HG03442 (cell line): Measurements from ENCODE around the gene EP400.

ENCODE experiments used
- ATAC-seq: cut with Tn5 transposase; IDR thresholded peaks from one replicate; pipeline ENCODE4 v1.9.1; 2021; ENCODE audit warnings: mild to moderate bottlenecking, moderate library complexity; ENCODE audit not compliant: unreplicated experiment

The EP400 gene

DNA sequence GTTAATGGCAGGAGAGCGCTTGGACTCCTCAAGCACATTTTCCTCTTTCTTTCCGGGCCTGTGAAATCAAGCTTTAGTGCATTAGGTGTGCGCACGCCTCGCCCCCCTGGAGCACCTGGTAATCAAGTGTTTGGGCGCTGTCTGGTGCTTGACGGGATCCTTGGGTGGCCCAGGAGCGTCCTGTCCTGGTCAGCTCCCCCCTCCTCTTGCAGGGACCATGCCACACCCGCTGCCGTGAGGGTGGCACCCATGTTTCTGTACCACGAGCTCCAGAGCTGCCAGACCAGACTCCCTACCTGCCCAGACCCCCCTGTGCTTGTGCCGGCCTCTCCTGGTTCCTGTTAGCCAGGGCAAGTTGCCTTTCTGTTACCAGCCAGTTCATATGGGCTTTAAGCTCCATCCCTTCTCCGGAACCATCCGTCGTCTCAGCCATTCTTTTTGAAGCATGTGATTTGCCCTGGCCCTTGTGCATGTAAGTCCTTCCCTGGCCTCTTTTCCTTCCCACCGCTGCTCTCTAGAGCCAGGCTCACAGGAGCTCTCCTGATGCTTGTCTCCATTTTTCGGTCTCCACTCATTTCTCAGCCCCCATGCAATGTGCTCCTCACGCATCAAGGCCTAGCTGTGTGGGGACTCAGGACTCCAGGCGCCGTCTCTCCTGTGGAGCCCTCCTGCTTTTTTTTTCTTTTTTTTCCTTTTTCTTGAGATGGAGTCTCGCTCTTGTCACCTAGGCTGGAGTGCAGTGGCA lies 66.1 kb downstream of the EP400 start:
- ATAC-seq: no peak

GRCh38 chr12:132018193-132018916 lies 68.6 kb downstream of the EP400 start:
- no peak for ATAC-seq

GRCh38 chr12:132019891-132020290 lies 70.1 kb downstream of the EP400 start:
- ATAC-seq: no peak

- no peak for ATAC-seq
Observed at GRCh38 chr12:132020292-132020691, 70.5 kb downstream of the EP400 start.

- no peak for ATAC-seq
Observed at GRCh38 chr12:132021031-132021871, 71.5 kb downstream of the EP400 start.

- no peak for ATAC-seq
Observed at GRCh38 chr12:132021965-132022364, 72.2 kb downstream of the EP400 start.

GRCh38 chr12:132023658-132024057 lies 73.9 kb downstream of the EP400 start:
- ATAC-seq: no peak

- ATAC-seq: no peak
Observed at GRCh38 chr12:132024758-132025157, 75.0 kb downstream of the EP400 start.

DNA sequence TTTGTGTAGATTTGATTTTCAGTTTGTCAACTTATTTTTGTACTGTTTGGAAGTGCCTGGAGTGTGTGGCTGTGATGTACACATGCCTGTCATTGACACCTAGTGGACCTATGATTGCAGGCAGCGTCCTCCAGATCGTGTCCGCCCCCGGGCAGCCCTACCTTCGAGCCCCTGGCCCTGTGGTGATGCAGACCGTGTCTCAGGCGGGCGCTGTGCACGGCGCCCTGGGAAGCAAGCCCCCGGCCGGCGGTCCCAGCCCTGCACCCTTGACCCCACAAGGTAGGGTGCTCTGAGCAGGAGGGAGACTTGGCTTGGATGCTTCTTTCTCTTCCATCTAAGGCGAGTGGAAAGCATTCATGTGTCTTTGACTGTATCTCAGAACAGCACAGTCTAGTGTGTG lies 75.8 kb downstream of the EP400 start:
- ATAC-seq: no peak

GRCh38 chr12:132026061-132026795 lies 76.5 kb downstream of the EP400 start:
- ATAC-seq: no peak

GRCh38 chr12:132026796-132027500 lies 77.2 kb downstream of the EP400 start:
- ATAC-seq: no peak

DNA sequence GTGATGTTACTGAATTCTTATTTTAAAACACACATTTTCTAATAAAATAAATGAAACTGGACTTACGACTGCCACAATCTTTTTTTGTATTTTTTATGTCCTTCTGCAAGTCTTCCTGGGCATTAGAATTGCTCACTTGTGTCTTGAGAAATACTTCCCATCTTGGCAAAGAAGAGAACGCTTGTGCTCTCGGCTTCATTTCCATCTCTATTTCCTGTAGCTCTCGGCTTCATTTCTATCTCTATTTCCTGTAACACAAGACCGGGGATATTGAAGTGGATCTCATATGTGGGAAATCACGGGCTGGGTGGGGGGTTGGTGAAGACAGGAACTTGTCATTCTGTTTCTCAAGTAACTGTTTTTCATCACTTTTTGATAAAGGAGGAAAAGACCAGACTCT lies 77.9 kb downstream of the EP400 start:
- ATAC-seq: no peak

GRCh38 chr12:132028111-132028510 lies 78.4 kb downstream of the EP400 start:
- ATAC-seq: no peak

DNA sequence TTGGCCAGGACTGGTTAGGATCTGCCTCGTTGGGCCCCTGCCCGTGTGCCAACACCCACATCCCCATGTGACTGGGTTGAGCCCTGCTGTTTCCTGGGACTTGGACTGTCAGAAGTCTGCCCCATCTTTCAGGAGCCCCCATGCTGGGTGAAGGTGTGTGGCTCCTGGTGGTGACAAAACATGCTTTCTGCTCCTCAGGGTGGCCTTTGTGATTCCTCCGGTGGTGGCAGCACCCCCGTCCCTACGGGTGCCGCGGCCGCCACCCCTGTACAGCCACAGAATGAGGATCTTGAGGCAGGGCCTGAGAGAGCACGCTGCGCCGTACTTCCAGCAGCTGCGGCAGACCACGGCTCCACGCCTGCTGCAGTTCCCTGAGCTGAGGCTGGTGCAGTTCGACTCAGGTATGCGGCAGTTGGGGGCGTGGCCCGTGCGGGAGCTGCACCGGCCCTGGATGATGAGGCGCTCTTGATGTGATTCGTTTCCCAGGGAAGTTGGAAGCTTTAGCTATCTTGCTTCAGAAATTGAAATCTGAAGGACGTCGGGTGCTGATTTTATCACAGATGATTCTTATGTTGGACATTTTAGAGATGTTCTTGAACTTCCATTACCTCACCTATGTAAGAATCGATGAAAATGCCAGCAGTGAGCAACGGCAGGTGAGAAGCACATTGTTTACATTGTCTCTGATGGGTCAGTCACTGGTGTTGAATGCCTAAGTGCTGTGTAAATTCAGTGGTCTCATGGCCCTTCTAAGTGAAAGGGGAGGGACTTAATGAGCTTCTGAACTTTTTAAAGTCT lies 80.0 kb downstream of the EP400 start:
- ATAC-seq: no peak

DNA sequence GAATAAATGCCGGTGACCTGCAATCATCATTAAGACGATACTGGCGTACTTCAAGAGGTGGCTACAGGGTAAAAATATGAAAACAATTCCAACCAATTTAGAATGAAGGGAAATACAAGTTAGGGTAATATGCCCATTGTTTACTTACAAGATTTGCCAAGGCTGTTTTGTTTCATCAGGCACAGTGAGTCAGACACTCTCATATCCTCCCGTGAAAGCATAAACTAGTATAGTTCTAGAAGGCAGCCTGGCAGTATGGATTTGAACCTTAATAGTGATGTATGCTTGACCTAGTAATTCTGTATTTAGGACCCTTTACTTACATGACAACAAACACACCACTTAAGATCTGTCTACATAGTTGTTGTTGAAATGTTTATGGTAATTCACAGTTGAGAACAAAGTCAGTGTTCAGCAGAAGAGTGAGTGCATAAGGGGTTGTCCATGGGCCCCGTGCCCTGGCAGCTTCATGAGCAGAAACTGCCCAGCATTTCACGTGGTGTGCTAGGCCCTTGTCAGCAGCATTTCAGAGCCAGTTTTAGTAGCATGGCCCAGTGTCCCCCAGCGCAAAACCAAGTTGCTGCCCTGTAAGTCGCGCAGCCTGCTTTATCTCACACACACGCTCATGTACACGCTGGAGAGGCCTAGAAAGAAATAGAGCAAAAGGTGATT lies 80.8 kb downstream of the EP400 start:
- no peak for ATAC-seq

- ATAC-seq: no peak
Observed at GRCh38 chr12:132033627-132034026, 83.9 kb downstream of the EP400 start.

DNA sequence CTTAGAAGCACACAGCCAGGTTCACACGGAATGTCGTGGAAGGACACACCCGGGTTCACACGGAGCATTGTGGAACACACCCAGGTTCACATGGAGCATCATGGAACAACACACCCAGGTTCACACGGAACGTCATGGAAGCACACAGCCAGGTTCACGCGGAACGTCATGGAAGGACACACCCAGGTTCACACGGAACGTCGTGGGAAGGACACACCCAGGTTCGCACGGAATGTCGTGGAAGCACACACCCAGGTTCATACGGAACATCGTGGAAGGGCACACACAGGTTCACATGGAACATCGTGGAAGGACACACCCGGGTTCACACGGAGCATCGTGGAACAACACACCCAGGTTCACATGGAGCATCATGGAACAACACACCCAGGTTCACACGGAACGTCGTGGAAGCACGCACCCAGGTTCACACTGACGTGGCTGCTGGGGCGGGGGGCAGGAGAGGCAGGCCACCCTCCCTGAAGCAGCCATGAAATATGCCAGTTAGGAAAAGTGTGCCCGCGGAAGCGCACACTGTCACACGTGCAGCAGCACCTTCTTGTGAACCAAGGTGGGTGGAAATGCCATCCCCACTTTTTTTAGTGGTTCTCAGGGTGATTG lies 86.4 kb downstream of the EP400 start:
- ATAC-seq: no peak

DNA sequence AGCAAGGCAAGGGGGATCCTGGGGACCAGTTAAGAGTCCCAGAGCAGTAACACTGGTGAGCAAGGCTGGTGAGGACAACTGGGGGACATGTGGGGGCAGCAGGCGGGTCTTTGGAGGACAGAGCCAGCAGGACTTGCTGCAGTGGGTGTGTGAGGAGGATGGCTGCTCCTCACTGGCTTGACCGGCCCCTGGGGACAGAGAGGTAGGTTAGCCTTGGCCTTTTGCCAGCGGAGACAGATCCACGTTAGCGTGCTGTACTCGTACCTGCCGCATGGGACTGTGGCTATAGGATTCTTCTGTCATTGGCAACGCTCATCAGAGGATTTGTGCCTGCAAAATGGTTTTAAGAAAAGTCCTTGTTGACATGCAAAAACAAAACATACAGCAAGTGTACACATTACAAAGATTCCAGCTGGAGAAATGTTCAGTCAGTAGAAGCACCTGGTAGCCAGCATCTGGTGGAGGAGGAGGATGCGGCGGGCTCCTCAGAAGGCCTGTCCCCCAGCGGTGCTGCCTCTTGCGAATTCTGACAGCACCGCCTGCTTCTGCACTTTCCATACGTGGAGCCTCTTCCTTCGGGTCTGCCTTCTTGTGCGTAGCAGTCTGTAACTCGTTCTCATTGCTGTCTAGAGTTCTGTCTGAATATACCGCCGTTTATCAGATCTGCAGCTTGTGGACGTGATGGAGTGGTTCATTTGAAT lies 91.3 kb downstream of the EP400 start:
- ATAC-seq: no peak
